ENCODE results near the gene CD44. TPM values are rescaled to one million over a fixed set of nuclear protein-coding genes. Genes with fewer than 3 reads are reported as not detected.

Gene CD44
- total and polyA plus RNA-seq, 10 of the 15 experiments (the other 5 are each of a cell fraction or from before 2014, with no cell fraction given), result 57.1 to 293 (median 120) TPM

- RAD21 ChIA-PET (ENCODE audit: unreplicated experiment), result interaction anchor here (0.6 to 5.0 kb wide), 18 partner anchors 11 to 211 kb away, joined by 3 to 40 read pairs (median 5); no protein-coding TSS in a partner anchor
- ATAC-seq (no peak), FAIRE-seq (no peak), DNase-seq (ENCODE audit: low read depth, low spot score) (no peak)
- SMC1A ChIA-PET (ENCODE audit: uncharacterized antibody, unreplicated experiment), result interaction anchor here (0.7 to 4.4 kb wide), 25 partner anchors 10 to 213 kb away, joined by 3 to 47 read pairs (median 6); no protein-coding TSS in a partner anchor
- peak overlapping the region; percentile 68 for H3K27ac ChIP-seq (ENCODE audit: control insufficient read depth, insufficient read depth)
- H3K4me3 ChIP-seq, result peak overlapping the region; percentile 88
- CTCF ChIA-PET, result interaction anchor here (0.6 to 2.8 kb wide), 14 partner anchors 10 to 213 kb away, joined by 3 to 29 read pairs (median 5); no protein-coding TSS in a partner anchor
- no peaks in the 10 kb centered on the region for H3K36me3 ChIP-seq (ENCODE audit: control insufficient read depth in 2 of 2, insufficient read depth in 2 of 2, low read length in 1 of 2)
- peak overlapping the region; percentile 99 for H3K4me2 ChIP-seq (ENCODE audit: control insufficient read depth, insufficient read depth)
- POLR2A ChIA-PET, result interaction anchor here (1.1 to 2.0 kb wide), 8 partner anchors 10 to 136 kb away, joined by 3 to 7 read pairs (median 4); no protein-coding TSS in a partner anchor
- H3K4me1 ChIP-seq (ENCODE audit: control insufficient read depth, insufficient read depth, low read length), result peaks cover 41% of the 10 kb centered on the region
- H3K79me2 ChIP-seq (ENCODE audit: control insufficient read depth, insufficient read depth, low read length), result peaks cover 52% of the 10 kb centered on the region
- intact Hi-C loops (cut with micrococcal nuclease; ENCODE audit: unreplicated experiment), result loop anchor here (5.0 kb wide), 1 partner anchor 213 kb away; no protein-coding TSS in a partner anchor
- peak overlapping the region; percentile 78 for H3K9ac ChIP-seq (ENCODE audit: control insufficient read depth, insufficient read depth, low read length)
- TSS peak; percentile 49 for BruUV-seq (replicated peaks)
- H2AFZ ChIP-seq (ENCODE audit: control insufficient read depth, low read depth, low read length), result peak overlapping the region; percentile 77
- no peaks in the 10 kb centered on the region for H4K20me1 ChIP-seq (ENCODE audit: control insufficient read depth, insufficient read depth)
- TF ChIP-seq STAT1 (conservative IDR thresholded peaks at IDR 0.05) (no peak), CREB1 (IDR thresholded peaks at IDR 0.05; ENCODE audit: low read depth) (no peak), NBN (IDR thresholded peaks at IDR 0.05) (no peak), CBFB (IDR thresholded peaks at IDR 0.05; ENCODE audit: low read depth) (no peak), SREBF2 (IDR thresholded peaks at IDR 0.05; ENCODE audit: low read length) (no peak), DPF2 (IDR thresholded peaks at IDR 0.05) (no peak), HCFC1 (IDR thresholded peaks at IDR 0.05; ENCODE audit: low read length) (no peak), CHD4 (IDR thresholded peaks at IDR 0.05) (no peak), ZNF207 (IDR thresholded peaks at IDR 0.05; ENCODE audit: borderline replicate concordance) (no peak), CHD1 (IDR thresholded peaks at IDR 0.05; ENCODE audit: low read depth, low read length) (no peak), ZSCAN29 (IDR thresholded peaks at IDR 0.05) (no peak)
- no peaks in the 10 kb centered on the region for H3K9me3 ChIP-seq (replicated peaks; ENCODE audit: control insufficient read depth, insufficient read depth, low read length)
- WGBS (ENCODE audit: insufficient coverage, insufficient replicate concordance, low lambda C conversion rate, missing lambda C conversion rate), result under 1% methylated on average over 8 of the region's 8 CpGs
- H3K27me3 ChIP-seq (replicated peaks in 1 of 2; ENCODE audit: control insufficient read depth in 2 of 2, insufficient read depth in 2 of 2, low read length in 1 of 2), result no peaks in the 10 kb centered on the region
- in situ Hi-C loops (cut with MboI), result loop anchor here (5.0 kb wide), 1 partner anchor 128 kb away; no protein-coding TSS in a partner anchor
Observed at GRCh38 chr11:35139722-35140282, 831 bp downstream of the CD44 start.

Data from GM12878 (cell line).